SHP77 treated with DMSO at 0.1 percent for 48 hours (cell line): Measurements from ENCODE around the gene PCP4L1.
"Not testable (repeated sequence)": the region's sequence is repeated elsewhere in the genome, so short reads cannot be mapped to it uniquely, and the experiment has no call there.

ENCODE experiments used
- DNase-seq: peaks from one replicate; lab custom pipeline; 2025; lab: John Stamatoyannopoulos, UW

PCP4L1 gene

GRCh38 chr1:161258439-161259344, at the start of gene PCP4L1:
PCP4L1 (plus strand) TSS chr1:161258745; CDS start chr1:161258975, 230 bp downstream.
- DNase-seq = no peak

- peak; percentile 72 for DNase-seq
Measured at GRCh38 chr1:161209790-161210409, 48.6 kb upstream of the PCP4L1 start.

- no peak for DNase-seq
Measured at GRCh38 chr1:161214369-161214768, 44.2 kb upstream of the PCP4L1 start.

GRCh38 chr1:161215076-161215475, 43.5 kb upstream of the PCP4L1 start, which contains the start of gene FCER1G:
FCER1G (plus strand) TSS chr1:161215295; CDS start chr1:161215322, 27 bp downstream.
- no peak for DNase-seq

GRCh38 chr1:161216945-161217712, 41.4 kb upstream of the PCP4L1 start:
- no peak for DNase-seq

- DNase-seq = no peak
Measured at GRCh38 chr1:161217831-161218230, 40.7 kb upstream of the PCP4L1 start.

GRCh38 chr1:161218301-161219077, 40.1 kb upstream of the PCP4L1 start:
- no peak for DNase-seq

- no peak for DNase-seq
Measured at GRCh38 chr1:161219078-161219892, 39.3 kb upstream of the PCP4L1 start.

GRCh38 chr1:161220002-161220401, 38.5 kb upstream of the PCP4L1 start:
- no peak for DNase-seq

- DNase-seq = no peak
Measured at GRCh38 chr1:161222175-161223019, 36.1 kb upstream of the PCP4L1 start.

- no peak for DNase-seq
Measured at GRCh38 chr1:161223805-161224694, 34.5 kb upstream of the PCP4L1 start.

- not testable (repeated sequence) for DNase-seq
Measured at GRCh38 chr1:161224695-161225087, 33.9 kb upstream of the PCP4L1 start.

GRCh38 chr1:161225178-161225533, 33.4 kb upstream of the PCP4L1 start:
- no peak for DNase-seq

- peak; percentile 95 for DNase-seq
Measured at GRCh38 chr1:161225534-161226319, 32.8 kb upstream of the PCP4L1 start, which contains the start of gene TOMM40L. TOMM40L (plus strand) TSS chr1:161226060; CDS start chr1:161226490, 430 bp downstream.

GRCh38 chr1:161226320-161226711, 32.2 kb upstream of the PCP4L1 start:
- no peak for DNase-seq

GRCh38 chr1:161226759-161227158, 31.8 kb upstream of the PCP4L1 start:
- DNase-seq = peak; percentile 16

- peak; percentile 71 for DNase-seq
Measured at GRCh38 chr1:161227196-161227871, 31.2 kb upstream of the PCP4L1 start.
